Measurements from ENCODE around the gene PRKAG2.

The PRKAG2 gene

DNA sequence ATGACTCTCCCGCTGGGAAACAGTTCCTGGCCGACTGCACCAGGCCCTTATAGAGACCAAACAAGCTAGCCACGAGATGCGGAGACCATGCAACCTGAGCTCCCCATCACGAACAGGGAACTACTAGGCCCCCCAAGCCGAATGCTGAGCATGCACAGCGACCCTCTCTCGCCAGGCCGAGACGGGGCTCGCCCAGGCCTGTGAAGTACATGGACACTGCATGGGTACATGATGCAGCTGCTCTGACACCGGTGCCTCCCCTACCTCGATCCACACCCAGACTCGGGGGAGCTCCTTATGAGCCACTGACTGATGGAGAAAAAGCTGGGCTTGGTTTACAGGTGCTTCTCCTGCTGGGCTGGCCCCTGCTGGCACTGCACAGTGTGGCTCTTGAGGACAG is 285.0 kb downstream of the PRKAG2 start:
- Histone ChIP-seq H3F3A (ENCODE audit: insufficient read depth, low read length) (no peaks in the 10 kb centered on the region), H3K27me3 (ENCODE audit: insufficient read depth, low read length) (peaks cover 6% of the 10 kb centered on the region; the same call in 1 of the 2 replicates), H3K27ac (ENCODE audit: low read depth, low read length, poor library complexity, severe bottlenecking) (no peak overlapping the region), H3K9me2 (ENCODE audit: low read depth, low read length) (no peaks in the 10 kb centered on the region), H3K9ac (ENCODE audit: low read length) (no peak overlapping the region), H3K4me1 (ENCODE audit: insufficient read depth, low read length, severe bottlenecking) (no peaks in the 10 kb centered on the region), H3K79me2 (ENCODE audit: insufficient read depth, low read length) (no peaks in the 10 kb centered on the region), H3K4me2 (ENCODE audit: low read length) (no peak overlapping the region), H4K20me1 (ENCODE audit: insufficient read depth, low read length) (no peaks in the 10 kb centered on the region), H3K4me3 (ENCODE audit: low read depth, low read length, poor library complexity, severe bottlenecking) (no peak overlapping the region), H3K9me3 (ENCODE audit: low read length) (no peaks in the 10 kb centered on the region), H3K36me3 (ENCODE audit: insufficient read depth, low read length) (no peaks in the 10 kb centered on the region), H2AFZ (ENCODE audit: low read length) (no peak overlapping the region)
- TF ChIP-seq EZH2 (IDR thresholded peaks at IDR 0.05; ENCODE audit: borderline replicate concordance, low read length): no peak
- TF ChIP-seq, protein P1, sequence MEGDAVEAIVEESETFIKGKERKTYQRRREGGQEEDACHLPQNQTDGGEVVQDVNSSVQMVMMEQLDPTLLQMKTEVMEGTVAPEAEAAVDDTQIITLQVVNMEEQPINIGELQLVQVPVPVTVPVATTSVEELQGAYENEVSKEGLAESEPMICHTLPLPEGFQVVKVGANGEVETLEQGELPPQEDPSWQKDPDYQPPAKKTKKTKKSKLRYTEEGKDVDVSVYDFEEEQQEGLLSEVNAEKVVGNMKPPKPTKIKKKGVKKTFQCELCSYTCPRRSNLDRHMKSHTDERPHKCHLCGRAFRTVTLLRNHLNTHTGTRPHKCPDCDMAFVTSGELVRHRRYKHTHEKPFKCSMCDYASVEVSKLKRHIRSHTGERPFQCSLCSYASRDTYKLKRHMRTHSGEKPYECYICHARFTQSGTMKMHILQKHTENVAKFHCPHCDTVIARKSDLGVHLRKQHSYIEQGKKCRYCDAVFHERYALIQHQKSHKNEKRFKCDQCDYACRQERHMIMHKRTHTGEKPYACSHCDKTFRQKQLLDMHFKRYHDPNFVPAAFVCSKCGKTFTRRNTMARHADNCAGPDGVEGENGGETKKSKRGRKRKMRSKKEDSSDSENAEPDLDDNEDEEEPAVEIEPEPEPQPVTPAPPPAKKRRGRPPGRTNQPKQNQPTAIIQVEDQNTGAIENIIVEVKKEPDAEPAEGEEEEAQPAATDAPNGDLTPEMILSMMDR (IDR thresholded peaks at IDR 0.05; ENCODE audit: low read length): no peak

DNA sequence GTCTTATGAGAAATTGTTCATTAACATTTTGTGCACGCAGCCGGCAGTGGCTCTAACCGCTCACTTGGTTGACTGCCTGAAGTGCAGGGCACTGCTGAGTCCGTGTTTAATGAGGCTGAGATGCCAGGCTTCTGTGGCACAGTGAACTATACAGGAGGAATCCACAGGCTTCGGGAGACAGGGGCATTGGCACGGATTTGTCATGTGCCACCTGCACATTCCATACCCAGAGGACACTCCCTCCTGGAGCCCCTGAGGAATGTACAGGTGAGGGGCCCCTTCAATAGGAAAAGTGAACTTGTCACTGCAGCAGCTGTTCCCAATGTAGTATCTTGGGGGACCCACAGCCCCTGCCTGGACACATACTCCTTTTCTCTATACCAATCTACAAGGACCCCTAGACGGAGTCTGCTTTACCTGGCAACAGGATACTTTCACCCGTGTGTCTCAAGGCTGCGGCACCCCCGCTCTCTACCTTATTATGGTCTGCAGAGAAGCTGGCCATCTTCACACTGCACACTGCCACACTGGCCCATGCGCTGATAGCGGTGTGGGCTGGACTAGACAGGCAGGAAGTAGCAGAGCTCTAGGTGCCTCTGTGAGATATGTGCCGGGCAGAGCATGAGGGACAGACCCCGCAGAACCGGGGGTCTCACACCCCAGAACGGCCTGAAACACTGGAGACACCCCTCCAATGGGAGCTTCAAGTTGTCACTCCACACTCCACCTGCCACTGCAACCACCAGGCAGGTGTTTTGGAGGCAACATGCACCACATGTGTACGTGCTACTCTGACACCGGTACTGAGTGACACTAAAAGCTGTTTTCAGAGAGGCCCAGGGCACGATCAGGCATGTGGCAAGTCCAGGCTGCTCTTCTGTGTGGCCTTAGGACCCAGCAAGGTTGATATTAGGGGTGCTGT is 285.8 kb downstream of the PRKAG2 start:
- Histone ChIP-seq H3K79me2 (ENCODE audit: insufficient read depth, low read length) (no peaks in the 10 kb centered on the region), H3K27ac (ENCODE audit: low read depth, low read length, poor library complexity, severe bottlenecking) (no peak overlapping the region), H4K20me1 (ENCODE audit: insufficient read depth, low read length) (no peaks in the 10 kb centered on the region), H3K36me3 (ENCODE audit: insufficient read depth, low read length) (no peaks in the 10 kb centered on the region), H3K4me1 (ENCODE audit: insufficient read depth, low read length, severe bottlenecking) (no peaks in the 10 kb centered on the region), H2AFZ (ENCODE audit: low read length) (no peak overlapping the region), H3K9me2 (ENCODE audit: low read depth, low read length) (no peaks in the 10 kb centered on the region), H3K9ac (ENCODE audit: low read length) (no peak overlapping the region), H3K4me2 (ENCODE audit: low read length) (no peak overlapping the region), H3K4me3 (ENCODE audit: low read depth, low read length, poor library complexity, severe bottlenecking) (no peak overlapping the region), H3F3A (ENCODE audit: insufficient read depth, low read length) (no peaks in the 10 kb centered on the region), H3K27me3 (ENCODE audit: insufficient read depth, low read length) (peaks cover 6% of the 10 kb centered on the region; the same call in 1 of the 2 replicates), H3K9me3 (ENCODE audit: low read length) (no peaks in the 10 kb centered on the region)
- TF ChIP-seq EZH2 (IDR thresholded peaks at IDR 0.05; ENCODE audit: borderline replicate concordance, low read length): no peak
- TF ChIP-seq, protein P1 (IDR thresholded peaks at IDR 0.05; ENCODE audit: low read length): no peak

DNA sequence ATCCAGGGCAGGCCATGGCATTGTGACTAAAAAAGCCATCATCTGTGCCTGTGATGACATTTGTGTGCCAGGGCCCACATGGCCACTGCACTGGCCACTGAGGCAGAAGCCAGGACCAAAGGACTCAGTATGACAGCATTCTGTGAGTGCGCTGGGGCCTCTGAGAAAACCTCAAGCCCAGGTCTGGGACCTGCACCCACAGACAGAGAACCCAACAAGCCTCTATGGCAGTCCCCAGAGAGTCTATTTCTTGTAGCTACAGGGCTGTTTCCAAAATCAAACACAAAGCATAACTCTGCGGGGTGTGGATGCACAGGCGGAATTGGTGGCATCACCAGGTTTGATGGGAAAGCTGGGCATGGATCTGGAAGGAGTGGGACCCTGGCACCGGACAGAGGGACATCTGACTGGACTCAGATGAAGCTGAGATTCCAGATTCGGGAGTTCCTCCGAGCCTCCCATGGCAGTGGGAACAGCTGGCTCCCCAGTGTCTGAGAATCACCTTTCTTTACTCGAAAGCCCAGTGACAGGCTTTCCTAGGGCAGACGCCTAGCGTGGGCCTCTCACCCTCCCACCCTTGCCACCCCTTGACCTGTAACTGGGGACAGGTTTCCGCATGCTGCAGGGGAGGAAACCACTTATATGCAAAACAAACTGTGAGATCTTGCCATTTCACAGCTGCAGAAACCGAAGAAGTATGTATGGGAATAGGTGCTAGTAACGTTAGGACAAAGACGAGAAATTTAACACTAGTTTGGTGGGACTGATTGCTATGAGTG is 286.7 kb downstream of the PRKAG2 start:
- no peaks in the 10 kb centered on the region for H3K9me3 ChIP-seq (ENCODE audit: low read length)
- no peaks in the 10 kb centered on the region for H3F3A ChIP-seq (ENCODE audit: insufficient read depth, low read length)

More for the DNA sequence above, 286.7 kb downstream of the PRKAG2 start:
- no peaks in the 10 kb centered on the region for H3K36me3 ChIP-seq (ENCODE audit: insufficient read depth, low read length)
- H3K4me3 ChIP-seq (ENCODE audit: low read depth, low read length, poor library complexity, severe bottlenecking): no peak overlapping the region
- no peak overlapping the region for H2AFZ ChIP-seq (ENCODE audit: low read length)
- H4K20me1 ChIP-seq (ENCODE audit: insufficient read depth, low read length): no peaks in the 10 kb centered on the region
- peaks cover 6% of the 10 kb centered on the region; the same call in 1 of the 2 replicates for H3K27me3 ChIP-seq (ENCODE audit: insufficient read depth, low read length)
- no peaks in the 10 kb centered on the region for H3K4me1 ChIP-seq (ENCODE audit: insufficient read depth, low read length, severe bottlenecking)
- H3K27ac ChIP-seq (ENCODE audit: low read depth, low read length, poor library complexity, severe bottlenecking): no peak overlapping the region
- no peak overlapping the region for H3K9ac ChIP-seq (ENCODE audit: low read length)
- no peak overlapping the region for H3K4me2 ChIP-seq (ENCODE audit: low read length)
- H3K79me2 ChIP-seq (ENCODE audit: insufficient read depth, low read length): no peaks in the 10 kb centered on the region
- TF ChIP-seq EZH2 (IDR thresholded peaks at IDR 0.05; ENCODE audit: borderline replicate concordance, low read length): no peak
- TF ChIP-seq, protein P1 (IDR thresholded peaks at IDR 0.05; ENCODE audit: low read length): no peak
- no peaks in the 10 kb centered on the region for H3K9me2 ChIP-seq (ENCODE audit: low read depth, low read length)

Measured in OCI-LY1 (cell line).